ENCODE measurements around the gene EXOC8. TPM values are rescaled to one million over a fixed set of nuclear protein-coding genes. Genes with fewer than 3 reads are reported as not detected.

EXOC8 gene
- polyA plus RNA-seq, 2 of the 4 experiments (the other 2 are of a cell fraction) = 7.7 to 9.8 TPM

GRCh38 chr1:231334079-231334666 lies 3.5 kb downstream of the EXOC8 start:
- Histone ChIP-seq H3K27ac (no peak overlapping the region), H3K4me3 (peak overlapping the region; percentile 24), H3K4me1 (peaks cover 39% of the 10 kb centered on the region), H3K9me3 (no peaks in the 10 kb centered on the region), H3K4me2 (peak overlapping the region; percentile 93)
- 85% methylated on average over 1 of the region's 1 CpG for WGBS (ENCODE audit: missing lambda C conversion rate)
- FAIRE-seq (no peak), ATAC-seq (no peak), DNase-seq (ENCODE audit: low read depth in 1 of 2, low spot score in 1 of 2) (no peak)
- ChIA-PET POLR2A (no interaction called here), CTCF (interaction anchor here (0.6 to 1.4 kb wide), 6 partner anchors 16 to 716 kb away, joined by 3 to 4 read pairs (median 3); no protein-coding TSS in a partner anchor)
- TF ChIP-seq USF2 (IDR thresholded peaks at IDR 0.05) (no peak), ESRRA (IDR thresholded peaks at IDR 0.05; ENCODE audit: borderline replicate concordance, low read length) (no peak), MAX (IDR thresholded peaks at IDR 0.05) (no peak), BCL3 (IDR thresholded peaks at IDR 0.05) (no peak), ZFP36 (IDR thresholded peaks at IDR 0.05; ENCODE audit: borderline replicate concordance, partially characterized antibody) (no peak), HOXB13 (CRISPR knock-in tag; IDR thresholded peaks at IDR 0.05; ENCODE audit: low read depth) (no peak), CTCF (IDR thresholded peaks at IDR 0.05) (no peak), FOSL2 (IDR thresholded peaks at IDR 0.05) (no peak), FOSL2 (CRISPR knock-in tag; IDR thresholded peaks at IDR 0.05) (no peak), EP300 (IDR thresholded peaks at IDR 0.05) (no peak), RNF2 (IDR thresholded peaks at IDR 0.05; ENCODE audit: borderline replicate concordance, low read depth) (no peak), CBX2 (IDR thresholded peaks at IDR 0.05; ENCODE audit: borderline replicate concordance, low read depth) (no peak), ATOH8 (CRISPR knock-in tag; IDR thresholded peaks at IDR 0.05; ENCODE audit: low read depth) (no peak)

GRCh38 chr1:231332761-231333160 lies 4.9 kb downstream of the EXOC8 start:
- peaks cover 38% of the 10 kb centered on the region for H3K4me1 ChIP-seq
- no peak for ATAC-seq
- H3K4me2 ChIP-seq = peak overlapping the region; percentile 93
- CTCF ChIA-PET = interaction anchor here (1.3 to 1.4 kb wide), 2 partner anchors 15 to 25 kb away, joined by 3 to 4 read pairs; no protein-coding TSS in a partner anchor
- no peak for FAIRE-seq
- TF ChIP-seq HDAC2 (IDR thresholded peaks at IDR 0.05) (no peak), CHD4 (IDR thresholded peaks at IDR 0.05; ENCODE audit: borderline replicate concordance) (no peak), CBX8 (IDR thresholded peaks at IDR 0.05) (no peak), RCOR1 (IDR thresholded peaks at IDR 0.05; ENCODE audit: low read depth, low read length) (no peak), EHF (CRISPR knock-in tag; IDR thresholded peaks at IDR 0.05) (no peak), SMC3 (IDR thresholded peaks at IDR 0.05) (no peak), HEYL (CRISPR knock-in tag; IDR thresholded peaks at IDR 0.05) (no peak), ZC3H11A (IDR thresholded peaks at IDR 0.05) (no peak), NPAS2 (CRISPR knock-in tag; IDR thresholded peaks at IDR 0.05; ENCODE audit: borderline replicate concordance) (no peak), ELK1 (IDR thresholded peaks at IDR 0.05; ENCODE audit: low read depth, low read length) (no peak), RAD21 (conservative IDR thresholded peaks at IDR 0.05 in 1 of 2, IDR thresholded peaks at IDR 0.05 in 1 of 2) (no peak), TP53 (CRISPR knock-in tag; IDR thresholded peaks at IDR 0.05) (no peak), HOXA7 (CRISPR knock-in tag; IDR thresholded peaks at IDR 0.05) (no peak), POLR2A (IDR thresholded peaks at IDR 0.05; ENCODE audit: low read length) (no peak)
- no peak for DNase-seq (ENCODE audit: low read depth in 1 of 2, low spot score in 1 of 2)
- WGBS (ENCODE audit: missing lambda C conversion rate) = 95% methylated on average over 1 of the region's 1 CpG
- H3K4me3 ChIP-seq = no peak overlapping the region
- H3K27ac ChIP-seq = no peak overlapping the region
- no peaks in the 10 kb centered on the region for H3K9me3 ChIP-seq
- POLR2A ChIA-PET = no interaction called here
